ENCODE results near the gene EFNB1. TPM values are rescaled to one million over a fixed set of nuclear protein-coding genes. Genes with fewer than 3 reads are reported as not detected.

EFNB1 gene
- total and polyA plus RNA-seq, 2 experiments from 2014 or later: 1.3 to 2.7 TPM

- Mint-ChIP-seq H3K4me3 (no peak overlapping the region), H3K9me3 (no peaks in the 10 kb centered on the region; the same call in 2 of the 3 replicates), H3K27me3 (ENCODE audit: insufficient read depth, low read depth, poor library complexity) (peaks cover 10% of the 10 kb centered on the region), H3K36me3 (ENCODE audit: low read depth) (peaks cover 3% of the 10 kb centered on the region; the same call in 2 of the 3 replicates), H3K27ac (no peak overlapping the region), H3K4me1 (peaks cover 25% of the 10 kb centered on the region)
- Histone ChIP-seq H3K36me3 (ENCODE audit: insufficient read depth) (no peaks in the 10 kb centered on the region), H3K4me2 (no peak overlapping the region), H3K4me1 (ENCODE audit: insufficient read depth) (peaks cover 3% of the 10 kb centered on the region; the same call in 1 of the 2 replicates), H3K4me3 (no peak overlapping the region), H2AFZ (no peak overlapping the region), H3K27me3 (ENCODE audit: insufficient read depth) (peaks cover 7% of the 10 kb centered on the region; the same call in 1 of the 2 replicates), H3F3A (replicated peaks; ENCODE audit: low read depth) (no peaks in the 10 kb centered on the region), H3K27ac (ENCODE audit: low read depth) (no peak overlapping the region), H4K20me1 (replicated peaks; ENCODE audit: insufficient read depth) (no peaks in the 10 kb centered on the region), H3K9me2 (ENCODE audit: insufficient read depth) (no peaks in the 10 kb centered on the region), H3K79me2 (replicated peaks; ENCODE audit: insufficient read depth) (no peaks in the 10 kb centered on the region)
- ATAC-seq (no peak), DNase-seq (ENCODE audit: low spot score) (no peak)
- TF ChIP-seq POLR2AphosphoS5 (IDR thresholded peaks at IDR 0.05; ENCODE audit: low read depth) (no peak), REST (IDR thresholded peaks at IDR 0.05; ENCODE audit: unreplicated experiment) (no peak), ZNF114 (CRISPR knock-in tag; IDR thresholded peaks at IDR 0.05) (no peak), NANOG (IDR thresholded peaks at IDR 0.05; ENCODE audit: borderline replicate concordance) (no peak), CTCF (conservative IDR thresholded peaks at IDR 0.05; ENCODE audit: low read depth in 2 of 2) (no peak), JUNB (IDR thresholded peaks at IDR 0.05; ENCODE audit: unreplicated experiment) (no peak), EZH2phosphoT487 (IDR thresholded peaks at IDR 0.05; ENCODE audit: unreplicated experiment) (no peak), ZNF462 (CRISPR knock-in tag; IDR thresholded peaks at IDR 0.05) (no peak), CREB1 (CRISPR knock-in tag; IDR thresholded peaks at IDR 0.05; ENCODE audit: low read depth) (no peak)
Measured at GRCh38 chrX:68842781-68843581, 14.2 kb downstream of the EFNB1 start.

All from GM23338 (cell line).